ENCODE results near the gene UQCRC1. TPM values are rescaled to one million over a fixed set of nuclear protein-coding genes. Genes with fewer than 3 reads are reported as not detected.

The UQCRC1 gene
- total RNA-seq, 1 donor from 2014 or later: 165 TPM

- TF ChIP-seq CTCF (IDR thresholded peaks at IDR 0.05; ENCODE audit: unreplicated experiment): no peak
- DNase-seq (ENCODE audit: low spot score): no peak
- H3K27ac Mint-ChIP-seq (ENCODE audit: unreplicated experiment): no peak overlapping the region
- H3K4me1 Mint-ChIP-seq (ENCODE audit: unreplicated experiment): peaks cover 9% of the 10 kb centered on the region
- peaks cover 39% of the 10 kb centered on the region for H3K36me3 Mint-ChIP-seq (ENCODE audit: low read depth, unreplicated experiment)
- H3K27me3 Mint-ChIP-seq (ENCODE audit: unreplicated experiment): peaks cover 5% of the 10 kb centered on the region
- no peak overlapping the region for H3K4me3 Mint-ChIP-seq (ENCODE audit: unreplicated experiment)
- H3K9me3 Mint-ChIP-seq (ENCODE audit: unreplicated experiment): no peaks in the 10 kb centered on the region
These were observed 1.9 kb downstream of the UQCRC1 start for GRCh38 chr3:48607519-48607918.

GRCh38 chr3:48601622-48601994 lies 7.8 kb downstream of the UQCRC1 start:
- Mint-ChIP-seq H3K4me3 (ENCODE audit: unreplicated experiment) (no peak overlapping the region), H3K27ac (ENCODE audit: unreplicated experiment) (no peak overlapping the region), H3K4me1 (ENCODE audit: unreplicated experiment) (no peaks in the 10 kb centered on the region), H3K27me3 (ENCODE audit: unreplicated experiment) (peaks cover 5% of the 10 kb centered on the region), H3K36me3 (ENCODE audit: low read depth, unreplicated experiment) (peaks cover 37% of the 10 kb centered on the region), H3K9me3 (ENCODE audit: unreplicated experiment) (no peaks in the 10 kb centered on the region)
- no peak for DNase-seq (ENCODE audit: low spot score)
- no peak for TF ChIP-seq CTCF (IDR thresholded peaks at IDR 0.05; ENCODE audit: unreplicated experiment)

GRCh38 chr3:48600711-48601621 lies 8.5 kb downstream of the UQCRC1 start:
- Mint-ChIP-seq H3K9me3 (ENCODE audit: unreplicated experiment) (no peaks in the 10 kb centered on the region), H3K4me1 (ENCODE audit: unreplicated experiment) (no peaks in the 10 kb centered on the region), H3K4me3 (ENCODE audit: unreplicated experiment) (peak overlapping the region; percentile 15), H3K27ac (ENCODE audit: unreplicated experiment) (no peak overlapping the region), H3K27me3 (ENCODE audit: unreplicated experiment) (peaks cover 5% of the 10 kb centered on the region), H3K36me3 (ENCODE audit: low read depth, unreplicated experiment) (peaks cover 35% of the 10 kb centered on the region)
- no peak for DNase-seq (ENCODE audit: low spot score)
- no peak for TF ChIP-seq CTCF (IDR thresholded peaks at IDR 0.05; ENCODE audit: unreplicated experiment)

GRCh38 chr3:48599509-48600285 lies 9.7 kb downstream of the UQCRC1 start:
- no peak overlapping the region for H3K27ac Mint-ChIP-seq (ENCODE audit: unreplicated experiment)

More at GRCh38 chr3:48599509-48600285, 9.7 kb downstream of the UQCRC1 start:
- no peak for TF ChIP-seq CTCF (IDR thresholded peaks at IDR 0.05; ENCODE audit: unreplicated experiment)
- H3K4me3 Mint-ChIP-seq (ENCODE audit: unreplicated experiment): no peak overlapping the region
- peaks cover 26% of the 10 kb centered on the region for H3K36me3 Mint-ChIP-seq (ENCODE audit: low read depth, unreplicated experiment)
- H3K27me3 Mint-ChIP-seq (ENCODE audit: unreplicated experiment): peaks cover 5% of the 10 kb centered on the region
- H3K9me3 Mint-ChIP-seq (ENCODE audit: unreplicated experiment): no peaks in the 10 kb centered on the region
- DNase-seq (ENCODE audit: low spot score): no peak
- H3K4me1 Mint-ChIP-seq (ENCODE audit: unreplicated experiment): no peaks in the 10 kb centered on the region

All from endothelial cell (in vitro differentiated cells).